UCSD-AML1 (cell line): ENCODE results near the gene TJP3.

Experiments
- DNase-seq: peaks from one replicate; lab custom pipeline; 2025; ENCODE audit not compliant: unreplicated experiment; lab: John Stamatoyannopoulos, UW

The TJP3 gene

GRCh38 chr19:3671680-3672574 is 36.3 kb upstream of the TJP3 start:
- DNase-seq, result peak; percentile 63

- DNase-seq, result no peak
Measured at GRCh38 chr19:3672575-3672948, 35.6 kb upstream of the TJP3 start.

- peak; percentile 66 for DNase-seq
Measured at GRCh38 chr19:3672993-3673392, 35.2 kb upstream of the TJP3 start.

GRCh38 chr19:3673506-3674439 is 34.4 kb upstream of the TJP3 start:
- no peak for DNase-seq

- no peak for DNase-seq
Measured at GRCh38 chr19:3674784-3675543, 33.2 kb upstream of the TJP3 start.

GRCh38 chr19:3678188-3678587 is 30.0 kb upstream of the TJP3 start:
- DNase-seq, result no peak

- no peak for DNase-seq
Measured at GRCh38 chr19:3679138-3679537, 29.0 kb upstream of the TJP3 start.

GRCh38 chr19:3679581-3679980 is 28.6 kb upstream of the TJP3 start:
- DNase-seq, result no peak

- DNase-seq, result no peak
Measured at GRCh38 chr19:3680939-3681338, 27.2 kb upstream of the TJP3 start.

GRCh38 chr19:3682286-3682685 is 25.9 kb upstream of the TJP3 start:
- no peak for DNase-seq

GRCh38 chr19:3682741-3683404 is 25.3 kb upstream of the TJP3 start:
- no peak for DNase-seq

- peak; percentile 77 for DNase-seq
Measured at GRCh38 chr19:3683405-3684053, 24.7 kb upstream of the TJP3 start.

GRCh38 chr19:3684054-3684816 is 23.9 kb upstream of the TJP3 start:
- DNase-seq, result peak; percentile 52

- peak; percentile 31 for DNase-seq
Measured at GRCh38 chr19:3684817-3685410, 23.3 kb upstream of the TJP3 start.

GRCh38 chr19:3687393-3687773 is 20.8 kb upstream of the TJP3 start:
- DNase-seq, result no peak

GRCh38 chr19:3687774-3688706 is 20.1 kb upstream of the TJP3 start:
- no peak for DNase-seq

GRCh38 chr19:3690551-3691371 is 17.4 kb upstream of the TJP3 start:
- no peak for DNase-seq
